K562 (cell line): ENCODE measurements around the gene ARHGEF16. TPM values are rescaled to one million over a fixed set of nuclear protein-coding genes. Genes with fewer than 3 reads are reported as not detected.

Experiments
- ATAC-seq: fragments of 200-7000 bp; cut with Tn5 transposase; 3 replicates; pipeline ENCODE4 v1.9.1; 2020; ENCODE audit warnings: moderate library complexity
- BruUV-seq: library from RNA; stranded (reverse); fragments of 400-500 nt; replicated peaks from 2 replicates; lab custom pipeline; 2021; lab: Mats Ljungman, UMichigan
- CTCF ChIA-PET: fragments of 300-600 bp; formaldehyde crosslinking; extraction: SDS; loops from one replicate; lab custom pipeline; 2021; ENCODE audit warnings: low intra/inter-chr PET ratio; lab: Yijun Ruan, JAX
- POLR2A ChIA-PET: fragments of 300-600, 350-650 bp; sonication (Branson Sonifier 250); formaldehyde crosslinking; extraction: SDS; loops from one replicate; lab custom pipeline; 2021; ENCODE audit warnings: antibody characterized with exemption, inconsistent platforms; lab: Yijun Ruan, JAX
- DNase-seq, 4 experiments: peaks; one replicate each; pipeline versions ENCODE4 v3.0.0 to v3.0.0-alpha.2; 2011 to 2018; ENCODE audit warnings: low spot score in 3 of 4, mixed read lengths in 3 of 4; ENCODE audit errors: extremely low read depth in 1 of 4
- FAIRE-seq: peaks from 2 replicates; lab custom pipeline; 2011; peaks lifted over from hg19 to GRCh38; lab: Jason Lieb, UNC
- H2AFZ ChIP-seq: 2 replicates; pipeline ENCODE4 v1.6.0; 2011; ENCODE audit warnings: low read depth, low read length, control low read depth, inconsistent platforms
- H3K27ac ChIP-seq: fragments of 200-600 bp; 3 replicates; pipeline ENCODE4 v1.8.0; 2011; ENCODE audit warnings: low read depth, mild to moderate bottlenecking, control low read depth, inconsistent platforms, low read length, moderate library complexity, mixed read lengths; ENCODE audit errors: extremely low read depth
- H3K27me3 ChIP-seq, 2 experiments: fragments of 300-600 bp in 1 of 2; 2 replicates in 1 of 2; 3 replicates in 1 of 2; pipeline versions ENCODE4 v1.6.0 to v1.8.0; 2011; ENCODE audit warnings: inconsistent platforms in 2 of 2, low read length in 2 of 2, mild to moderate bottlenecking in 1 of 2, mixed read lengths in 1 of 2, moderate library complexity in 1 of 2; ENCODE audit not compliant: control insufficient read depth in 2 of 2, insufficient read depth in 2 of 2
- H3K36me3 ChIP-seq: fragments of 300-600 bp; 3 replicates; pipeline ENCODE4 v1.8.0; 2011; ENCODE audit warnings: mild to moderate bottlenecking, low read length, inconsistent platforms; ENCODE audit not compliant: control insufficient read depth, insufficient read depth
- H3K4me1 ChIP-seq, 2 experiments: fragments of 200-600 bp in 1 of 2; replicated peaks in 1 of 2; 2 replicates in 1 of 2; 3 replicates in 1 of 2; pipeline versions ENCODE4 v1.5.1 to v1.8.0; 2011; ENCODE audit warnings: inconsistent platforms in 2 of 2, low read length in 2 of 2, mild to moderate bottlenecking in 1 of 2, mixed read lengths in 1 of 2, moderate library complexity in 1 of 2; ENCODE audit not compliant: control insufficient read depth in 2 of 2, insufficient read depth in 2 of 2
- H3K4me2 ChIP-seq: 2 replicates; pipeline ENCODE4 v1.6.1; 2011; ENCODE audit warnings: low read length, control low read depth, inconsistent platforms, mixed read lengths; ENCODE audit not compliant: insufficient read depth
- H3K4me3 ChIP-seq: fragments of 200-600 bp; sonication (generic), shearing (Covaris generic); 2 replicates; pipeline ENCODE4 v1.5.1; 2016; ENCODE audit warnings: control low read depth, inconsistent platforms
- H3K79me2 ChIP-seq: fragments of 200-600 bp; 3 replicates; pipeline ENCODE4 v1.8.0; 2011; ENCODE audit warnings: low read length, inconsistent platforms; ENCODE audit not compliant: control insufficient read depth, insufficient read depth
- H3K9ac ChIP-seq, 2 experiments: 2 replicates each; pipeline versions ENCODE4 v1.6.0 to v1.6.1; 2011; ENCODE audit warnings: low read depth in 2 of 2, low read length in 2 of 2, control low read depth in 1 of 2, inconsistent platforms in 1 of 2, mild to moderate bottlenecking in 1 of 2, mixed read lengths in 1 of 2; ENCODE audit not compliant: insufficient read depth in 1 of 2
- H3K9me1 ChIP-seq: one replicate; pipeline ENCODE4 v1.6.0; 2011; ENCODE audit warnings: inconsistent platforms, mild to moderate bottlenecking, low read length, moderate library complexity; ENCODE audit not compliant: control insufficient read depth, insufficient read depth
- H3K9me3 ChIP-seq: replicated peaks from 2 replicates; pipeline ENCODE4 v1.5.1; 2011; ENCODE audit warnings: low read depth, low read length, inconsistent platforms; ENCODE audit not compliant: control insufficient read depth, insufficient read depth
- H4K20me1 ChIP-seq: replicated peaks from 2 replicates; pipeline ENCODE4 v1.6.1; 2011; ENCODE audit warnings: low read length, inconsistent platforms, mixed read lengths; ENCODE audit not compliant: control insufficient read depth, insufficient read depth
- CEBPG ChIP-seq, 3 experiments: fragments of 200-800 bp in 1 of 3; sonication (Bioruptor generic) in 1 of 3; sonication (generic) in 1 of 3; formaldehyde crosslinking in 1 of 3; IDR thresholded peaks in 2 of 3; conservative IDR thresholded peaks in 1 of 3; 2 replicates each; pipeline versions ENCODE4 v1.6.1 to v1.8.0; 2016 to 2022; ENCODE audit warnings: missing compliant biosample characterization in 2 of 3, missing genetic modification characterization in 2 of 3, mild to moderate bottlenecking in 1 of 3, missing genetic modification reagents in 1 of 3
- KLF13 ChIP-seq: fragments of 450-650 bp; IDR thresholded peaks from 2 replicates; pipeline ENCODE4 v1.6.1; 2016; ENCODE audit warnings: missing genetic modification characterization, low read depth, mild to moderate bottlenecking, missing compliant biosample characterization, moderate library complexity, borderline replicate concordance
- POLR2G ChIP-seq: fragments of 200-400 bp; formaldehyde crosslinking; IDR thresholded peaks from 2 replicates; pipeline ENCODE4 v1.6.1; 2017; ENCODE audit warnings: low read depth, mild to moderate bottlenecking, antibody characterized with exemption, low read length, moderate library complexity
- POLR3G ChIP-seq: IDR thresholded peaks from 2 replicates; pipeline ENCODE4 v1.6.1; 2011; ENCODE audit not compliant: insufficient read length, insufficient replicate concordance; ENCODE audit errors: extremely low read depth
- ZNF311 ChIP-seq: fragments of 250-450 bp; sonication (Bioruptor Pico); IDR thresholded peaks from 2 replicates; pipeline ENCODE4 v1.4.0; 2020; ENCODE audit warnings: mild to moderate bottlenecking, moderate library complexity
- ZNF41 ChIP-seq: fragments of 250-450 bp; sonication (Bioruptor Pico); conservative IDR thresholded peaks from 2 replicates; pipeline ENCODE4 v1.4.0; 2020; ENCODE audit warnings: mild to moderate bottlenecking
- ZNF644 ChIP-seq: fragments of 200-800 bp; sonication (Bioruptor generic); IDR thresholded peaks from 2 replicates; pipeline ENCODE4 v1.6.1; 2016; ENCODE audit warnings: low read depth, missing genetic modification characterization, missing compliant biosample characterization
- WGBS: fragments of 100-300 bp; shearing (Covaris generic); methylation state at CpG from one replicate; pipeline ENCODE4 v1.1.6; 2016; ENCODE audit warnings: low coverage, mixed read lengths; ENCODE audit not compliant: insufficient coverage; ENCODE audit errors: missing lambda C conversion rate; 5-methylcytosine and 5-hydroxymethylcytosine counted together
- in situ Hi-C: fragments of 300-500 bp; cut with MboI; formaldehyde crosslinking; loops from 4 replicates; pipeline ENCODE4 v1.15.0; 2018; ENCODE audit warnings: inconsistent platforms, mixed read lengths
- intact Hi-C: fragments of 100-400 bp; cut with micrococcal nuclease; formaldehyde crosslinking; loops from 2 replicates; pipeline ENCODE4 v1.14.2; 2022
- polyA plus RNA-seq, 8 experiments: library from polyadenylated mRNA; depleted of rRNA in 4 of 8; stranded (reverse) in 5 of 8; unstranded in 3 of 8; fragments of >200 nt; fragmentation: Nextera tagmentation in 2 of 8; fragmentation: Illumina TruSeq in 1 of 8; extraction: Ambion mirVana in 2 of 8; extraction: Trizol in 1 of 8; gene quantifications; 2 replicates each; pipeline versions ENCODE4 v1.2.1 to v1.2.3, GENCODE V29; 2011 to 2014; ENCODE audit warnings: inconsistent platforms in 1 of 8, missing spikeins in 1 of 8
- total RNA-seq, 7 experiments: library from RNA; depleted of rRNA in 6 of 7; stranded (reverse); fragments of >200 nt in 6 of 7; fragmentation: Illumina TruSeq in 2 of 7; extraction: Trizol in 2 of 7; gene quantifications; 2 replicates each; pipeline versions ENCODE4 v1.2.1 to v1.2.3, GENCODE V29; 2011 to 2021; ENCODE audit warnings: low replicate concordance in 1 of 7
- TF ChIP-seq, protein P1 (sequence below): fragments of 250-450 bp; sonication (Bioruptor Pico); IDR thresholded peaks from 2 replicates; pipeline ENCODE4 v1.5.1; 2021; ENCODE audit warnings: mild to moderate bottlenecking

ARHGEF16 gene
- total and polyA plus RNA-seq, 9 of the 15 experiments (the other 6 are each of a cell fraction or from before 2014, with no cell fraction given), result 0.15 to 1.2 (median 0.49) TPM; not detected in 2

DNA sequence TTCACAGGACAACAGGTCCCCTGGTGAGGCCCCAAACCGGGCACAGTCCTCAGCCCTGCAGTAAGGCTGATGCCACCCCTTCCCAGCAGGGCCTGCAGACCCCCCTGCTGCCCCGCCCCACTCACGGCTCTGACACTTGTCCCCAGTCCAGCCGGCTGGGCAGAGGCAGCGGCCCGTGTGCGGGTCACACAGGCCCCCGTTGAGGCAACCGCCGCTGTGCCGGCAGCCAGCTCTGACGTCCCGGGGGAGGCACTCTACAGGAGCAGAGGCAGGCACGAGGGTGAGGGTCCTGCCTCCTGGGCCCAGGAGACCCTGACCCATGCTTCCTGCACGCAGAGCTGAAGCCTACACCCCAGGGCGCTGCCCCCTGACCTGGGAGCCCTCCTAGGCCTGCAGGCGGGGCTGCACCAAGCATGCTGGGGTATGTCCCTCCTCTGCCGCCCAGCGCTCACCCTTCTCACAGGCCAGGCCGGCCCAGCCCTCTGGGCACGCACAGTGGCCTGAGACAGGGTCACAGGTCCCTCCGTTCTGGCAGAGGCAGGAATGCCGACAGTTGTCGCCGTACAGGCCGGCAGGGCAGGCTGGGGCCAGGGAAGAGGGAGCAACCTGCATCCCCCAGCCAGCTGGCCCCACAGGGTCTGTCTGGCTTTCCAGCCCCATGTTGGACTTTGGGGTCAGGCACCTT is 43.9 kb downstream of the ARHGEF16 start:
- BruUV-seq, result no TSS peak
- POLR2A ChIA-PET, result no interaction called here
- H3K4me1 ChIP-seq, result peaks cover 0 to 62% of the 10 kb centered on the region in 2 experiments; a peak in 1 of 5 replicates

GRCh38 chr1:3498986-3499385 is 44.5 kb downstream of the ARHGEF16 start:
- WGBS, result 3% methylated on average over 8 of the region's 8 CpGs
- Histone ChIP-seq H3K79me2 (no peaks in the 10 kb centered on the region), H3K27me3 (peaks cover 13 to 60% of the 10 kb centered on the region in 2 experiments; a peak in 3 of 5 replicates), H3K9me1 (no peaks in the 10 kb centered on the region), H3K36me3 (no peaks in the 10 kb centered on the region), H3K9ac (no peak overlapping the region), H4K20me1 (peaks cover 5% of the 10 kb centered on the region; the same call in 1 of the 2 replicates), H2AFZ (no peak overlapping the region), H3K9me3 (no peaks in the 10 kb centered on the region), H3K4me2 (no peak overlapping the region), H3K4me3 (no peak overlapping the region), H3K4me1 (peaks cover 0 to 62% of the 10 kb centered on the region in 2 experiments; a peak in 1 of 5 replicates), H3K27ac (no peak overlapping the region)
- ATAC-seq (no peak), DNase-seq (no peak), FAIRE-seq (no peak)
- POLR2A ChIA-PET, result no interaction called here
- in situ Hi-C loops, result no loop called here
- no TSS peak for BruUV-seq
- no peak for TF ChIP-seq POLR3G
- no peak for TF ChIP-seq ZNF644 (tag)
- no peak for TF ChIP-seq CEBPG (CRISPR knock-in tag; IDR thresholded peaks at IDR 0.05)
- TF ChIP-seq CEBPG (tag; conservative IDR thresholded peaks at IDR 0.05 in 1 of 2, IDR thresholded peaks at IDR 0.05 in 1 of 2), result no peak
- TF ChIP-seq KLF13, result no peak
- TF ChIP-seq, protein P1, sequence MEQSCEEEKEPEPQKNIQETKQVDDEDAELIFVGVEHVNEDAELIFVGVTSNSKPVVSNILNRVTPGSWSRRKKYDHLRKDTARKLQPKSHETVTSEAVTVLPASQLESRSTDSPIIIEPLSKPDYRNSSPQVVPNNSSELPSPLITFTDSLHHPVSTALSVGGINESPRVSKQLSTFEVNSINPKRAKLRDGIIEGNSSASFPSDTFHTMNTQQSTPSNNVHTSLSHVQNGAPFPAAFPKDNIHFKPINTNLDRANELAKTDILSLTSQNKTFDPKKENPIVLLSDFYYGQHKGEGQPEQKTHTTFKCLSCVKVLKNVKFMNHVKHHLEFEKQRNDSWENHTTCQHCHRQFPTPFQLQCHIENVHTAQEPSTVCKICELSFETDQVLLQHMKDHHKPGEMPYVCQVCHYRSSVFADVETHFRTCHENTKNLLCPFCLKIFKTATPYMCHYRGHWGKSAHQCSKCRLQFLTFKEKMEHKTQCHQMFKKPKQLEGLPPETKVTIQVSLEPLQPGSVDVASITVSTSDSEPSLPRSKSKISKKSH, result no peak
- TF ChIP-seq ZNF311 (CRISPR knock-in tag), result no peak
- CTCF ChIA-PET, result no interaction called here
- intact Hi-C loops, result no loop called here

More for the DNA sequence above, 43.9 kb downstream of the ARHGEF16 start:
- TF ChIP-seq ZNF41 (CRISPR knock-in tag) (no peak), POLR2G (peak; percentile 42; the same call in 1 of the 2 replicates)
- no peak overlapping the region for H3K9ac ChIP-seq
- H4K20me1 ChIP-seq, result peaks cover 5% of the 10 kb centered on the region; the same call in 1 of the 2 replicates
- H3K36me3 ChIP-seq, result no peaks in the 10 kb centered on the region
- intact Hi-C loops (no loop called here), in situ Hi-C loops (no loop called here)
- ATAC-seq (no peak), FAIRE-seq (no peak), DNase-seq (no peak)
- no peak overlapping the region for H3K4me2 ChIP-seq
- H3K27ac ChIP-seq, result no peak overlapping the region
- H3K4me3 ChIP-seq, result no peak overlapping the region
- peaks cover 13 to 58% of the 10 kb centered on the region in 2 experiments; a peak in 3 of 5 replicates for H3K27me3 ChIP-seq
- no peaks in the 10 kb centered on the region for H3K9me1 ChIP-seq
- no peaks in the 10 kb centered on the region for H3K79me2 ChIP-seq
- no peak overlapping the region for H2AFZ ChIP-seq
- no peaks in the 10 kb centered on the region for H3K9me3 ChIP-seq
- 4% methylated on average over 25 of the region's 26 CpGs for WGBS
- CTCF ChIA-PET, result no interaction called here
